Fibroblast of mammary gland (primary cell): Measurements from ENCODE around the gene IFFO2.

Experiments
- DNase-seq: peaks from one replicate; pipeline ENCODE4 v3.0.0-alpha.2; 2010; ENCODE audit warnings: low read depth
- H3K4me3 ChIP-seq: 2 replicates; pipeline ENCODE4 v1.5.1; 2011; ENCODE audit warnings: low read depth, mild to moderate bottlenecking, low read length, moderate library complexity; ENCODE audit not compliant: control insufficient read depth
- TF ChIP-seq, protein P1 (sequence below): conservative IDR thresholded peaks from 2 replicates; pipeline ENCODE4 v1.5.1; 2011; ENCODE audit warnings: low read depth, low read length, inconsistent platforms; ENCODE audit not compliant: control insufficient read depth, insufficient read depth

Gene IFFO2

DNA sequence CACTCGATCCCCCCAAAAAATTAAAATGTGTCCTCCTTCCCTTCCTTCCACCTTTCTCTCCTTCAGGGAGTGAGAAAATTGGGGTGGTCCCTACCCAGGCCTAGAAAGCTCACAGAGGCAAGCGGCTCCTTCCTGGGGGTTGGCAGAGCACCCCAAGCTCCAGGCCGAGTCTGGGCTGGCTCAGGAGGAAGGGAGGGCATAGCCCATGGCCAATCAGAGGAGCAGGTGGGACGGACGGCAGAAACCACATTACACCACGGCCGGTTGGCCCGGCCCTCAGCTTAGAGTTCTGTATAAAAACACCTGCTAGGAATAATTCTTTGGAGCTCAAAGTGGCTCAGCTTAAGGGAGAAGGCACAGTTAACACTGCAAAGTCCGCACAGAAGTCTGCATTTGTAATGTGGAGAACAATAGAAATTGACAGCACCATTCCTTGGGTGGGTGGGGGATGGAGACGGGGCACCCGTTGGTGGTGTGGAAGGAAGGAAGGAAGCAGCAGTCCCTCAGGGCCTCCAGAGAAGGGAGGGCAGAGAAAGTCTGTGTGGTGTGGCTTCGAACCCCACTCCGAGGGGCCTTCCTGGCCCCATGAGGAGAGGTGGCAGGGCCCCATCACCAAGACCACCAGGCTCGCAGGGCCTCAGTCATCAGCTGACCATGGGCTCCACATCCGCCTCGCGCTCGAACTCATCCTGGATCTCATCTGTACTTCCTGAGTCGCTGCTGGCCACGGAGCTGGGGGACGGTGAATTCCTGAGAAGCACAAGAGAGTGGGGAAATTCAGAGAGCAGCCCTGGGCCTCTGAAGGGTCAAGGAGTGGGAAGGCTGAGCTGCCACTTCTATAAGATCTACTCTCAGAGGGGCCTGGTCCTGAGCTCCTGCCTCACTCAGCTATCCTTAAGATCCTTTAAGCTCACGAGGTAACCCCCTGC, 48.3 kb downstream of the IFFO2 start:
- no peak for DNase-seq
- no peak overlapping the region for H3K4me3 ChIP-seq
- TF ChIP-seq, protein P1, sequence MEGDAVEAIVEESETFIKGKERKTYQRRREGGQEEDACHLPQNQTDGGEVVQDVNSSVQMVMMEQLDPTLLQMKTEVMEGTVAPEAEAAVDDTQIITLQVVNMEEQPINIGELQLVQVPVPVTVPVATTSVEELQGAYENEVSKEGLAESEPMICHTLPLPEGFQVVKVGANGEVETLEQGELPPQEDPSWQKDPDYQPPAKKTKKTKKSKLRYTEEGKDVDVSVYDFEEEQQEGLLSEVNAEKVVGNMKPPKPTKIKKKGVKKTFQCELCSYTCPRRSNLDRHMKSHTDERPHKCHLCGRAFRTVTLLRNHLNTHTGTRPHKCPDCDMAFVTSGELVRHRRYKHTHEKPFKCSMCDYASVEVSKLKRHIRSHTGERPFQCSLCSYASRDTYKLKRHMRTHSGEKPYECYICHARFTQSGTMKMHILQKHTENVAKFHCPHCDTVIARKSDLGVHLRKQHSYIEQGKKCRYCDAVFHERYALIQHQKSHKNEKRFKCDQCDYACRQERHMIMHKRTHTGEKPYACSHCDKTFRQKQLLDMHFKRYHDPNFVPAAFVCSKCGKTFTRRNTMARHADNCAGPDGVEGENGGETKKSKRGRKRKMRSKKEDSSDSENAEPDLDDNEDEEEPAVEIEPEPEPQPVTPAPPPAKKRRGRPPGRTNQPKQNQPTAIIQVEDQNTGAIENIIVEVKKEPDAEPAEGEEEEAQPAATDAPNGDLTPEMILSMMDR, result no peak

GRCh38 chr1:18907021-18907916, 49.2 kb downstream of the IFFO2 start:
- H3K4me3 ChIP-seq, result no peak overlapping the region
- DNase-seq, result peak; percentile 65
- TF ChIP-seq, protein P1, result peak; percentile 76

DNA sequence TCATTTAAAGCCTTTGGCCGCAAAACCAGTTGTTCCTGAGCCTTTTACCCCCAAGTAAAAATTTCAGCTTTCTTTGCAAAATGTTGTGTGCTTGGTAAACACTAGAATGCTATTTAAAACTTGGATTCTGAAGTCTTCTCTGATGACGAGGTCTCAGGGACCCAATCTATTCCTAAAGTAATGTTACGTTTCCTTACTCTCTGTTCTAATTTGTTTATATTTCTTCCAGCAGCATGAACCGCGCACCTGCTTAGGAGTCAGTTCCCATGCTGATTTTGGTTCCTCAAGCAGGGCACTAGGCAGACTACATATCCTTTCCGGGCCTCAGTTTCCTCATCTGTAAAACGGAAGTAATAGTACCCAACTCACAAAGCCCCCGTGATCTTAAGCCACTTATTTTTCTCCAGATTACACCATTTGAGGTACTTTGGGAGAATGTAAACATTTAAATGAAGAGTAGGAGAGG, 53.2 kb downstream of the IFFO2 start:
- TF ChIP-seq, protein P1, result no peak
- no peak for DNase-seq
- H3K4me3 ChIP-seq, result peak overlapping the region; percentile 80

- peak; percentile 98 for DNase-seq
- TF ChIP-seq, protein P1, result no peak
Measured at GRCh38 chr1:18902523-18903290, 53.8 kb downstream of the IFFO2 start, which contains the start of gene ALDH4A1. Gene ALDH4A1 (minus strand): TSS chr1:18902555. CDS start chr1:18902523, 32 bp downstream.

DNA sequence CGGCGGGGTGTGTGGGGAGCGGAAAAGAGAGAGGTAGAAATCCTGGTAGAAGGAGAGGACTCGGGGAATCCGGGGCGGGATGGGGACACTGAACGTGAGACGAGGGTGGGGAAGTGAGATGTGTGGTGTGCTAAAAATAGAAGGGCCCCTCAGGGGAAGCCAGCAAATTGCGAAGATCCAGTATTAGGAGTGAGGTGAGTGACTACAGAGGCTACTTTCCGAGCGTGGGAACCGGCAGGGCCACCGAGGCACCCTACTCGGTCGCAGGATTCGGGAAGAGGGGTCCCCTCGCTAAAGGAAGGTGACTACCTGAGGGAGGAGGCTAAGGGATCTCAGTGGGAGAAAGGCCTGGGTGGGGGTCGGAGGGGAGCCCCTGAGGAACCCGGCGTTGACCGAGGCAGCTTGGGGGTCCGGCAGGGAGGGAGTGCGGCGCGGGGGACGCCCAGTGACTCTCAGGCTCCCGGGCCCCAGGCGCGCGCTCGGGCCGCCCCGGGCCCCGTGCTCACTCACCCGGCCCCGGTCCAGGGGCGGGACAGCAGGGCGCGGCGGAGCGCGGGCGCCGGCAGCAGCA, 54.4 kb downstream of the IFFO2 start:
- peak overlapping the region; percentile 80 for H3K4me3 ChIP-seq
- TF ChIP-seq, protein P1, result no peak
- no peak for DNase-seq

More at GRCh38 chr1:18902523-18903290, 53.8 kb downstream of the IFFO2 start, which contains the start of gene ALDH4A1:
- H3K4me3 ChIP-seq, result peak within 1 kb of the TSS; percentile 80
